Bronchial epithelial cell (primary cell): ENCODE results near the gene IFT27. TPM values are rescaled to one million over a fixed set of nuclear protein-coding genes. Genes with fewer than 3 reads are reported as not detected.

Source experiments
- DNase-seq: peaks from one replicate; pipeline ENCODE4 v3.0.0-alpha.2; 2010; ENCODE audit warnings: low read depth
- FAIRE-seq: peaks from 2 replicates; lab custom pipeline; 2011; peaks lifted over from hg19 to GRCh38; lab: Jason Lieb, UNC
- H3K27me3 ChIP-seq: 2 replicates; pipeline ENCODE4 v1.5.1; 2011; ENCODE audit warnings: low read length; ENCODE audit not compliant: control insufficient read depth, insufficient read depth
- H3K36me3 ChIP-seq: 2 replicates; pipeline ENCODE4 v1.5.1; 2011; ENCODE audit warnings: low read length; ENCODE audit not compliant: control insufficient read depth, insufficient read depth
- H3K4me3 ChIP-seq: 2 replicates; pipeline ENCODE4 v1.5.1; 2011; ENCODE audit warnings: mild to moderate bottlenecking, low read depth, low read length, control low read depth
- CTCF ChIP-seq: IDR thresholded peaks from 2 replicates; pipeline ENCODE4 v1.5.1; 2011; ENCODE audit warnings: mild to moderate bottlenecking, moderate library complexity, low read length, control low read depth, inconsistent platforms; ENCODE audit not compliant: insufficient read depth, severe bottlenecking
- total RNA-seq: library from RNA; depleted of rRNA; stranded (reverse); fragments of >200 nt; gene quantifications from 2 replicates; pipeline ENCODE4 v1.2.1, GENCODE V29; 2014

The IFT27 gene
- total RNA-seq, 1 donor from 2014 or later = 10.8 TPM

DNA sequence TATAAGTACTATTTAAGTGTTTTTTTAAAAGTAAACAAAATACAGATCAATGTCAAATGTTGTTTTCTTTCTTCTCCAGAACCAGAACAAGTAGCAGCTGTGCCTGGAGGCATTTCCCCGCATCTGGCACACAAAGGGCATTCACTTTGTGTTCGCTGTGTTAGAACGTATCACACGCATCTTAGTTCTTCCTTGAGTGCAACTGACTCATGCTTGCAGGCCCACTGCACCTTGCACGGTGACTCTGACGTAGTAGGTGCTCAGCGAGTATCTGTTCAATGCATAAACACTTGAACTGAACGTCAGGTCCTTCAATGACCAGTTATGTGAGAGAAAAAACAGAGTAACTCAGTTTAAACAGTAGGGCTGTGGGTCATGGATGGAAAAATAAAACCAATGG is 3.5 kb downstream of the IFT27 start:
- DNase-seq = no peak
- Histone ChIP-seq H3K36me3 (no peaks in the 10 kb centered on the region), H3K27me3 (no peaks in the 10 kb centered on the region), H3K4me3 (no peak overlapping the region)
- no peak for TF ChIP-seq CTCF
- FAIRE-seq = no peak

GRCh38 chr22:36771356-36772063 is 4.4 kb downstream of the IFT27 start:
- H3K27me3 ChIP-seq = no peaks in the 10 kb centered on the region
- no peak for TF ChIP-seq CTCF
- no peak overlapping the region for H3K4me3 ChIP-seq
- no peaks in the 10 kb centered on the region for H3K36me3 ChIP-seq
- FAIRE-seq (peak; percentile 28), DNase-seq (no peak)

DNA sequence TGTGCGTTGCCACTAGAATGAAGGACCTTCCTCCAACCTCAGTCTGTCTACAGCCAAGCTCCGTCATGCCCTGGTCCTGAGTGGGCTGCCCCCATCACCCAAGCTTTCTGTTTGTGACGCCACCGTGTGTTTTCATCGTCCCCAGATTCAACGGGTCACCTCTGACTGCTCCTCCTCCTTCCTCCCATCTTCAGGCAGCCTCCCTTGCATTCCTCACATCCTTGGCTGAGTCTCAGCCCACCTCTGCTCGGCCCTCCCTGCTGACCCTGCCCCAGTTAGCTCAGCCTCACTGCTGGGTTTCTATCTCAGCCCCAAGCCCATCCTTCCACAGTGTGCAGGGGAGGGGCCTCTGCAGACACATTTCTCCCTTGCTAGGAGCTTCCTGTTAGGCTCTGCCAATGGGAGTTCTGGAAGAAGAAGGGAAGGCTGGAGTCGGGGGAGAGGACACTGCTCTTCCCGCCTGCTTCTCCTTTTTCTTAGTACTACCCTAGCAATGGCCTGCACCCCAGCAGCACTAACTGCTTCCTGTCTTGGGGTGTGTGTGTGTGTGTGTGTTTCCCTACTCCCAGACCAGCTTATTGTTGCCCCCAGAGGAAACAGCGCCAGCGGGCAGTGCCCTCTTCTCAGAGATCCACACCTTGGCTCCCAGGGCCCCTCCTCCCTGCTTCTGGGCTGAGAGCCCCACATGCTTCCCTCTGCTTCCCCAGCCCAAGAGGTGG is 5.2 kb downstream of the IFT27 start:
- Histone ChIP-seq H3K27me3 (no peaks in the 10 kb centered on the region), H3K4me3 (no peak overlapping the region), H3K36me3 (no peaks in the 10 kb centered on the region)
- TF ChIP-seq CTCF = no peak
- FAIRE-seq (no peak), DNase-seq (no peak)

- no peak for FAIRE-seq
- H3K27me3 ChIP-seq = no peaks in the 10 kb centered on the region
- no peak overlapping the region for H3K4me3 ChIP-seq
- TF ChIP-seq CTCF = no peak
- H3K36me3 ChIP-seq = no peaks in the 10 kb centered on the region
- no peak for DNase-seq
Measured at GRCh38 chr22:36769541-36770512, 6.1 kb downstream of the IFT27 start.

GRCh38 chr22:36768616-36769015 is 7.3 kb downstream of the IFT27 start:
- FAIRE-seq (peak; percentile 32), DNase-seq (no peak)
- Histone ChIP-seq H3K36me3 (no peaks in the 10 kb centered on the region), H3K27me3 (no peaks in the 10 kb centered on the region), H3K4me3 (no peak overlapping the region)
- no peak for TF ChIP-seq CTCF
